Liver (tissue), 9 donors: ENCODE results near the gene ARHGEF12. TPM values are rescaled to one million over a fixed set of nuclear protein-coding genes. Genes with fewer than 3 reads are reported as not detected.

Source experiments
- DNase-seq: peaks from one replicate; pipeline ENCODE4 v3.0.0-alpha.2; 2017; ENCODE audit warnings: low spot score
- H3K27ac ChIP-seq, 2 donors: one replicate each; pipeline ENCODE4 v1.7.0; 2013; ENCODE audit warnings: inconsistent platforms in 2 of 2, low read length in 2 of 2, control low read depth in 1 of 2, low read depth in 1 of 2, mild to moderate bottlenecking in 1 of 2
- H3K27me3 ChIP-seq, 4 donors: one replicate each; pipeline versions ENCODE4 v1.6.1 to v1.7.0; 2013; ENCODE audit warnings: low read length in 3 of 4, inconsistent platforms in 1 of 4, mild to moderate bottlenecking in 1 of 4, moderate library complexity in 1 of 4; ENCODE audit not compliant: control insufficient read depth in 4 of 4, insufficient read depth in 4 of 4
- H3K36me3 ChIP-seq, 4 donors: one replicate each; pipeline versions ENCODE4 v1.6.1 to v1.7.0; 2013; ENCODE audit warnings: low read length in 3 of 4, mild to moderate bottlenecking in 3 of 4, low read depth in 1 of 4, moderate library complexity in 1 of 4; ENCODE audit not compliant: control insufficient read depth in 4 of 4, insufficient read depth in 3 of 4
- H3K4me1 ChIP-seq, 4 donors: one replicate each; pipeline versions ENCODE4 v1.6.1 to v1.7.0; 2013; ENCODE audit warnings: low read length in 3 of 4, mild to moderate bottlenecking in 3 of 4, moderate library complexity in 1 of 4; ENCODE audit not compliant: control insufficient read depth in 4 of 4, insufficient read depth in 4 of 4
- H3K4me3 ChIP-seq, 3 donors: one replicate each; pipeline versions ENCODE4 v1.6.1 to v1.7.0; 2013; ENCODE audit warnings: low read length in 3 of 3, control low read depth in 1 of 3, low read depth in 1 of 3, mild to moderate bottlenecking in 1 of 3
- H3K9ac ChIP-seq, 2 donors: one replicate each; pipeline ENCODE4 v1.7.0; 2013; ENCODE audit warnings: low read length in 2 of 2, mild to moderate bottlenecking in 2 of 2, moderate library complexity in 2 of 2, control low read depth in 1 of 2, low read depth in 1 of 2
- H3K9me3 ChIP-seq, 4 donors: one replicate each; pipeline versions ENCODE4 v1.6.1 to v1.7.0; 2013; ENCODE audit warnings: low read length in 3 of 4; ENCODE audit not compliant: control insufficient read depth in 4 of 4
- ATF3 ChIP-seq: IDR thresholded peaks from 2 replicates; pipeline ENCODE4 v1.6.1; 2016; ENCODE audit warnings: antibody characterized with exemption
- EGR1 ChIP-seq, 2 donors: IDR thresholded peaks; 2 replicates each; pipeline ENCODE4 v1.6.1; 2016 to 2018; ENCODE audit warnings: antibody characterized with exemption in 2 of 2, low read depth in 2 of 2
- FOXA1 ChIP-seq: IDR thresholded peaks from 2 replicates; pipeline ENCODE4 v1.6.1; 2016; ENCODE audit warnings: antibody characterized with exemption
- FOXA2 ChIP-seq: IDR thresholded peaks from 2 replicates; pipeline ENCODE4 v1.6.1; 2016; ENCODE audit warnings: antibody characterized with exemption
- GABPA ChIP-seq, 2 donors: IDR thresholded peaks in 1 of 2; conservative IDR thresholded peaks in 1 of 2; 2 replicates each; pipeline ENCODE4 v1.6.1; 2016; ENCODE audit warnings: antibody characterized with exemption in 2 of 2, mild to moderate bottlenecking in 1 of 2, moderate library complexity in 1 of 2
- HNF4A ChIP-seq, 2 donors: conservative IDR thresholded peaks; 2 replicates each; pipeline ENCODE4 v1.6.1; 2016; ENCODE audit warnings: antibody characterized with exemption in 2 of 2, mild to moderate bottlenecking in 2 of 2
- HNF4G ChIP-seq: IDR thresholded peaks from 2 replicates; pipeline ENCODE4 v1.6.1; 2016; ENCODE audit warnings: antibody characterized with exemption
- JUND ChIP-seq, 2 donors: IDR thresholded peaks; 2 replicates each; pipeline ENCODE4 v1.6.1; 2016; ENCODE audit warnings: antibody characterized with exemption in 2 of 2
- MAX ChIP-seq: IDR thresholded peaks from 2 replicates; pipeline ENCODE4 v1.6.1; 2016; ENCODE audit warnings: antibody characterized with exemption
- RAD21 ChIP-seq, 2 donors: IDR thresholded peaks; 2 replicates each; pipeline ENCODE4 v1.6.1; 2016; ENCODE audit warnings: antibody characterized with exemption in 2 of 2, mild to moderate bottlenecking in 2 of 2
- REST ChIP-seq: IDR thresholded peaks from 2 replicates; pipeline ENCODE4 v1.6.1; 2016; ENCODE audit warnings: antibody characterized with exemption, mild to moderate bottlenecking
- RXRA ChIP-seq, 2 donors: IDR thresholded peaks; 2 replicates each; pipeline ENCODE4 v1.6.1; 2017 to 2018; ENCODE audit warnings: antibody characterized with exemption in 2 of 2, mild to moderate bottlenecking in 1 of 2
- SP1 ChIP-seq: IDR thresholded peaks from 2 replicates; pipeline ENCODE4 v1.6.1; 2018; ENCODE audit warnings: antibody characterized with exemption, mild to moderate bottlenecking
- TAF1 ChIP-seq: conservative IDR thresholded peaks from 2 replicates; pipeline ENCODE4 v1.6.1; 2016; ENCODE audit warnings: antibody characterized with exemption, mild to moderate bottlenecking
- YY1 ChIP-seq: IDR thresholded peaks from 2 replicates; pipeline ENCODE4 v1.6.1; 2016; ENCODE audit warnings: antibody characterized with exemption, mild to moderate bottlenecking
- ZBTB33 ChIP-seq: IDR thresholded peaks from 2 replicates; pipeline ENCODE4 v1.6.1; 2016; ENCODE audit warnings: antibody characterized with exemption
- WGBS: extraction: QIAGEN DNeasy Blood & Tissue Kit; methylation state at CpG from one replicate; pipeline ENCODE4 v1.1.7; 2013; 5-methylcytosine and 5-hydroxymethylcytosine counted together
- polyA plus RNA-seq, 2 donors: library from polyadenylated mRNA; stranded (reverse) in 1 of 2; unstranded in 1 of 2; fragments of 200-250 nt in 1 of 2; fragments of >200 nt in 1 of 2; fragmentation: Nextera tagmentation in 1 of 2; extraction: Ambion mirVana in 1 of 2; gene quantifications; one replicate each; pipeline versions ENCODE4 v1.2.1 to v1.2.3, GENCODE V29; 2013 to 2015
- total RNA-seq, 2 donors: library from RNA; depleted of rRNA; stranded (reverse); fragments of >200 nt; gene quantifications; one replicate each; pipeline ENCODE4 v1.2.3, GENCODE V29; 2014
- donor health status: healthy.
- donor health status: healthy.
- donor health status: healthy.
- donor health status: healthy.
- donor health status: healthy.

ARHGEF12 gene
- total and polyA plus RNA-seq, 4 donors: 28.0 to 169 (median 53.9) TPM

GRCh38 chr11:120326845-120327281 is 9.3 kb upstream of the ARHGEF12 start:
- TF ChIP-seq TAF1 (no peak), MAX (no peak), EGR1 (IDR thresholded peaks at IDR 0.05; ENCODE audit: low read depth in 2 of 2) (no peak), YY1 (no peak), FOXA1 (no peak), HNF4G (no peak), ATF3 (no peak), ZBTB33 (no peak), RXRA (IDR thresholded peaks at IDR 0.05) (no peak), FOXA2 (no peak), JUND (IDR thresholded peaks at IDR 0.05) (no peak), RAD21 (IDR thresholded peaks at IDR 0.05) (no peak), HNF4A (conservative IDR thresholded peaks at IDR 0.05) (no peak), SP1 (no peak)
- H3K4me1 ChIP-seq: peaks cover 0 to 13% (median 10%) of the 10 kb centered on the region in 4 donors
- H3K27ac ChIP-seq: no peak overlapping the region
- H3K9me3 ChIP-seq: no peaks in the 10 kb centered on the region
- no peaks in the 10 kb centered on the region for H3K36me3 ChIP-seq
- H3K27me3 ChIP-seq: peaks cover 0 to 3% (median 1%) of the 10 kb centered on the region in 4 donors
- WGBS: 58% methylated on average over 4 of the region's 4 CpGs
- no peak for DNase-seq
- no peak overlapping the region for H3K4me3 ChIP-seq
- H3K9ac ChIP-seq: no peak overlapping the region

- TF ChIP-seq RAD21 (IDR thresholded peaks at IDR 0.05) (no peak), EGR1 (IDR thresholded peaks at IDR 0.05; ENCODE audit: low read depth in 2 of 2) (no peak), GABPA (IDR thresholded peaks at IDR 0.05 in 1 of 2, conservative IDR thresholded peaks at IDR 0.05 in 1 of 2) (no peak), ATF3 (no peak), FOXA1 (no peak), ZBTB33 (no peak), TAF1 (no peak), FOXA2 (no peak), YY1 (no peak), REST (no peak), RXRA (IDR thresholded peaks at IDR 0.05) (no peak)
- 90% methylated on average over 4 of the region's 4 CpGs for WGBS
- no peaks in the 10 kb centered on the region for H3K36me3 ChIP-seq
- no peak overlapping the region for H3K27ac ChIP-seq
- peaks cover 0 to 13% (median 10%) of the 10 kb centered on the region in 4 donors for H3K4me1 ChIP-seq
- no peak overlapping the region for H3K9ac ChIP-seq
- H3K27me3 ChIP-seq: peaks cover 0 to 3% (median 1%) of the 10 kb centered on the region in 4 donors
- no peaks in the 10 kb centered on the region for H3K9me3 ChIP-seq
- no peak overlapping the region for H3K4me3 ChIP-seq
- DNase-seq: no peak
Measured at GRCh38 chr11:120327311-120327710, 8.9 kb upstream of the ARHGEF12 start.
